Bronchial epithelial cell (primary cell): Measurements from ENCODE around the gene ZNF791. TPM values are rescaled to one million over a fixed set of nuclear protein-coding genes. Genes with fewer than 3 reads are reported as not detected.

ENCODE experiments used
- DNase-seq: peaks from one replicate; pipeline ENCODE4 v3.0.0-alpha.2; 2010; ENCODE audit warnings: low read depth
- FAIRE-seq: peaks from 2 replicates; lab custom pipeline; 2011; peaks lifted over from hg19 to GRCh38; lab: Jason Lieb, UNC
- H3K27me3 ChIP-seq: 2 replicates; pipeline ENCODE4 v1.5.1; 2011; ENCODE audit warnings: low read length; ENCODE audit not compliant: control insufficient read depth, insufficient read depth
- H3K36me3 ChIP-seq: 2 replicates; pipeline ENCODE4 v1.5.1; 2011; ENCODE audit warnings: low read length; ENCODE audit not compliant: control insufficient read depth, insufficient read depth
- H3K4me3 ChIP-seq: 2 replicates; pipeline ENCODE4 v1.5.1; 2011; ENCODE audit warnings: mild to moderate bottlenecking, low read depth, low read length, control low read depth
- total RNA-seq: library from RNA; depleted of rRNA; stranded (reverse); fragments of >200 nt; gene quantifications from 2 replicates; pipeline ENCODE4 v1.2.1, GENCODE V29; 2014
- TF ChIP-seq, protein P1 (sequence below): IDR thresholded peaks from 2 replicates; pipeline ENCODE4 v1.5.1; 2011; ENCODE audit warnings: mild to moderate bottlenecking, moderate library complexity, low read length, control low read depth, inconsistent platforms; ENCODE audit not compliant: insufficient read depth, severe bottlenecking

ZNF791 gene
- total RNA-seq, 1 donor from 2014 or later, result 11.1 TPM

- H3K27me3 ChIP-seq, result no peaks in the 10 kb centered on the region
- peaks cover 8% of the 10 kb centered on the region for H3K36me3 ChIP-seq
- DNase-seq (peak; percentile 77), FAIRE-seq (no peak)
- TF ChIP-seq, protein P1, sequence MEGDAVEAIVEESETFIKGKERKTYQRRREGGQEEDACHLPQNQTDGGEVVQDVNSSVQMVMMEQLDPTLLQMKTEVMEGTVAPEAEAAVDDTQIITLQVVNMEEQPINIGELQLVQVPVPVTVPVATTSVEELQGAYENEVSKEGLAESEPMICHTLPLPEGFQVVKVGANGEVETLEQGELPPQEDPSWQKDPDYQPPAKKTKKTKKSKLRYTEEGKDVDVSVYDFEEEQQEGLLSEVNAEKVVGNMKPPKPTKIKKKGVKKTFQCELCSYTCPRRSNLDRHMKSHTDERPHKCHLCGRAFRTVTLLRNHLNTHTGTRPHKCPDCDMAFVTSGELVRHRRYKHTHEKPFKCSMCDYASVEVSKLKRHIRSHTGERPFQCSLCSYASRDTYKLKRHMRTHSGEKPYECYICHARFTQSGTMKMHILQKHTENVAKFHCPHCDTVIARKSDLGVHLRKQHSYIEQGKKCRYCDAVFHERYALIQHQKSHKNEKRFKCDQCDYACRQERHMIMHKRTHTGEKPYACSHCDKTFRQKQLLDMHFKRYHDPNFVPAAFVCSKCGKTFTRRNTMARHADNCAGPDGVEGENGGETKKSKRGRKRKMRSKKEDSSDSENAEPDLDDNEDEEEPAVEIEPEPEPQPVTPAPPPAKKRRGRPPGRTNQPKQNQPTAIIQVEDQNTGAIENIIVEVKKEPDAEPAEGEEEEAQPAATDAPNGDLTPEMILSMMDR, result no peak
- no peak overlapping the region for H3K4me3 ChIP-seq
These were observed 30.5 kb upstream of the ZNF791 start for GRCh38 chr19:12580180-12580694.

- FAIRE-seq (no peak), DNase-seq (no peak)
- no peak overlapping the region for H3K4me3 ChIP-seq
- TF ChIP-seq, protein P1, result no peak
- peaks cover 8% of the 10 kb centered on the region for H3K36me3 ChIP-seq
- no peaks in the 10 kb centered on the region for H3K27me3 ChIP-seq
These were observed 29.6 kb upstream of the ZNF791 start for GRCh38 chr19:12581100-12581499.

GRCh38 chr19:12596485-12596884, 14.2 kb upstream of the ZNF791 start:
- FAIRE-seq (no peak), DNase-seq (no peak)
- no peaks in the 10 kb centered on the region for H3K27me3 ChIP-seq
- no peaks in the 10 kb centered on the region for H3K36me3 ChIP-seq
- H3K4me3 ChIP-seq, result no peak overlapping the region
- TF ChIP-seq, protein P1, result no peak

- Histone ChIP-seq H3K27me3 (no peaks in the 10 kb centered on the region), H3K4me3 (no peak overlapping the region), H3K36me3 (no peaks in the 10 kb centered on the region)
- TF ChIP-seq, protein P1, result no peak
- FAIRE-seq, result no peak
- DNase-seq, result no peak
These were observed 13.7 kb upstream of the ZNF791 start for GRCh38 chr19:12596927-12597548.

GRCh38 chr19:12597594-12597993, 13.1 kb upstream of the ZNF791 start:
- DNase-seq (no peak), FAIRE-seq (no peak)
- Histone ChIP-seq H3K36me3 (no peaks in the 10 kb centered on the region), H3K4me3 (no peak overlapping the region), H3K27me3 (no peaks in the 10 kb centered on the region)
- TF ChIP-seq, protein P1, result no peak

GRCh38 chr19:12603714-12604113, 7.0 kb upstream of the ZNF791 start:
- TF ChIP-seq, protein P1, result no peak
- no peak for FAIRE-seq
- no peak for DNase-seq
- Histone ChIP-seq H3K36me3 (peaks cover 5% of the 10 kb centered on the region), H3K4me3 (no peak overlapping the region), H3K27me3 (no peaks in the 10 kb centered on the region)
